Motor neuron (in vitro differentiated cells): ENCODE measurements around the gene KRTAP13-2. TPM values are rescaled to one million over a fixed set of nuclear protein-coding genes. Genes with fewer than 3 reads are reported as not detected.
A peak's percentile ranks its signal among the peaks of the same experiment; 100 is the strongest.

Experiments used
- ATAC-seq, 8 experiments: fragments of 200-7000 bp; cut with Tn5 transposase; replicated peaks in 6 of 8; 2 replicates each; pipeline ENCODE4 v1.8.0; 2021; ENCODE audit warnings: mild to moderate bottlenecking in 8 of 8, moderate library complexity in 8 of 8
- H3K27ac ChIP-seq, 2 donors: fragments of 250-450 bp; sonication (Bioruptor Pico); 2 replicates each; pipeline ENCODE4 v1.9.0; 2021; ENCODE audit warnings: antibody characterized with exemption in 2 of 2, mild to moderate bottlenecking in 2 of 2, moderate library complexity in 1 of 2
- H3K4me1 ChIP-seq, 2 donors: fragments of 250-450 bp; sonication (Bioruptor Pico); replicated peaks in 1 of 2; 2 replicates each; pipeline ENCODE4 v1.6.1; 2021; ENCODE audit warnings: antibody characterized with exemption in 2 of 2, mild to moderate bottlenecking in 2 of 2, moderate library complexity in 1 of 2
- H3K4me3 ChIP-seq, 5 donors: fragments of 250-450 bp; sonication (Bioruptor Pico); 2 replicates each; pipeline ENCODE4 v1.9.0; 2021; ENCODE audit warnings: antibody characterized with exemption in 5 of 5, mild to moderate bottlenecking in 5 of 5, moderate library complexity in 4 of 5
- WGBS, 10 experiments: fragments of 450-650 bp; shearing (Covaris generic); methylation state at CpG; one replicate each; pipeline ENCODE4 v1.0.0; 2022; 5-methylcytosine and 5-hydroxymethylcytosine counted together
- in situ Hi-C, 9 experiments: fragments of 400-800 bp; cut with MboI; loops; one replicate each; pipeline ENCODE4 v1.15.0; 2021; ENCODE audit warnings: low sequenced_read_pairs in 9 of 9, low pct_unique_long_range_greater_than_20kb in 2 of 9; ENCODE audit not compliant: unreplicated experiment in 9 of 9
- total RNA-seq, 8 experiments: library from RNA; unstranded; fragments of 300-600 nt; gene quantifications; 2 replicates each; pipeline versions ENCODE4 v1.2.3 to v1.2.4, GENCODE V29; 2022

The KRTAP13-2 gene, protein sequence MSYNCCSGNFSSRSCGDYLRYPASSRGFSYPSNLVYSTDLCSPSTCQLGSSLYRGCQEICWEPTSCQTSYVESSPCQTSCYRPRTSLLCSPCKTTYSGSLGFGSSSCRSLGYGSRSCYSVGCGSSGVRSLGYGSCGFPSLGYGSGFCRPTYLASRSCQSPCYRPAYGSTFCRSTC
- total RNA-seq, result under 1 TPM in 1 of 8 experiments, not detected in 7; 0.29 TPM

DNA sequence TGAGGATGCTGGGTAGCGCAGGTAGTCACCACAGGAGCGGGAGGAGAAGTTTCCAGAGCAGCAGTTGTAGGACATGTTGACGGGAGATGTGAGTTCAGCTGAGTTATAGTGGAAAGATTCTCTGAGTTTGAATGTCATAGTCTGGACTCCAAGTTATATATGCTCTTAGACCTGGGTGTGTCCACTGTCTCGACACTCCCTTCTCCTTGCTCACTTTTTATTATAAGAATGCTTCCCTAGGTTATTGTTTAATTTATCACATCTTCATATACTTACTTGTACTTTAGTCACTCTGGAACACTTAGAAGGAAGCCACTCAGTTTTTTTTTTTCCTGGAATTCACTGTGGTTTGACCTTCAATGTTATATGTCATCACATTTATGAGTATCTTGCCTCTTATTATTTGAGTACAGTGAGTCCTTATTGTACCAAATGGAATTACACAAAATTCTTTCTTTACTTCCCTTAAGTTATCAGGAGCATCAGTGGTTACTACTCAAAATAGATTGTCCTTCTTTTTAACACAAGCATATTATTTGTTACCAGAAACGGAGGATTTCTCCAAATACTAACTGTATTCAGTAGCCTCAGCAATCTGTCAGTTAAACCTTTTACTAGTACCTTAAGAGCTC is at the start of gene KRTAP13-2:
Gene KRTAP13-2 (minus strand): TSS at position 133 of the 632 bp plus-strand sequence. CDS start 58 bp downstream, at position 75.
- ATAC-seq, result no peak
- H3K27ac ChIP-seq, result no peak within 1 kb of the TSS
- no peak within 1 kb of the TSS for H3K4me3 ChIP-seq
- no peaks in the 10 kb centered on the region for H3K4me1 ChIP-seq
- in situ Hi-C loops, result no loop called here
- 0 to 95% (median 81%) methylated on average over 1 to 5 of the region's 5 CpGs for WGBS, 10 experiments

DNA sequence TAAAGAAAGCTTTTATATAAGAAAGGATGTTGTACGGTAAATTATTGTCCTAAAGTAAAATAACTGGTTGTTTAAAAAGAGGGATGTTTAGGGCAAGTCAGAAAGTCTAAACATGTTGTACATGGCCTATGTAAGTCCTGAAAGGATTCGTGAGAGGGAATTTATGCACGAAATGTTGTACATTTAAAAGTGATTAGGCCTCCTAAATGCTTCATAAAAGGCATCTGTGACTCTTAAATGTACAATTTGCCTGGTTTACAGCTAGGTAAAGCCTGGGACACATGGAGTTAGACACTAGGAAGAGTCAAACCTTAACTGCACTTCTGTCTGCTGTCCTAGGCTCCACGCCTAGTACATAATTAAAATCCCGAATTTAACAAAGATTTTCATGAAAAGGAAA is 43.9 kb upstream of the KRTAP13-2 start:
- H3K27ac ChIP-seq, result no peak overlapping the region
- ATAC-seq, result no peak
- no peaks in the 10 kb centered on the region for H3K4me1 ChIP-seq
- in situ Hi-C loops, result no loop called here
- WGBS, 10 experiments, result 0 to 97% (median 73%) methylated on average over 2 to 5 of the region's 5 CpGs
- H3K4me3 ChIP-seq, result no peak overlapping the region

DNA sequence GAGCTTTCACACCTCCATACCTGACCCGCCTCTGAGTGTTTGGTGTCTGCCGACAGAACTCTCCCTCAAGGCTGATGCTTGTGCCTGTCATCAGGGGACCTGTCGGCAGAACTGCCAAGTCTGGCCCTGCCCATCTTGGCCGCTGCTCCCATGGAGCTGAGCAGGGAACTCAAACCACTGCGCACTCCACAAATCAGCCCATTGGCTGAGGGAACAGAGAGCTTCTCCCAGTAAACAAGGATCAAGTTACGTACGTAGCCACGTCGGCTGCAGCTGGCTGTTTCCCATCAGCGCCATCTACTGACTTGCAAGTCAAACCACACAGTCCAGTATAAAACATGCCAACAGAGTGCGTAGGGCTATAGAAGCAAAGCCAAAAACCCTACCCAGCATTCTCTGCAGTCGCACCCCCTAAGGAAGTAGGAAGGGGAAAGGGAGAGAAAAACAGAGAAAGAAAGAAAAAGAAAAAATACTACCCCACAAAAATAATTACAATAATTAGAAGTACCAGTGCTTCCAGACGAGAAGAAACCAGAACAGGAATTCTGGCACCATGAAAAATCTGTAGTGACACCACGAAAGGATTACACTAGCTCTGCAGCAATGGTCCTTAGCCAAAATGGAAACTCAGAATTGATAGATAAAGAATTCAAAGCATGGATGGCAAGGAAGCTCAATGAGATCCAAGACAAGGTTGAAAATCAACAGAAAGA is 36.9 kb upstream of the KRTAP13-2 start:
- H3K27ac ChIP-seq, result no peak overlapping the region
- 0 to 90% (median 44%) methylated on average over 1 to 11 of the region's 14 CpGs for WGBS, 10 experiments
- no peak overlapping the region for H3K4me3 ChIP-seq
- peak in 5 of 8 experiments; percentile 25 to 100 (median 88) for ATAC-seq
- in situ Hi-C loops, result no loop called here
- no peaks in the 10 kb centered on the region for H3K4me1 ChIP-seq

DNA sequence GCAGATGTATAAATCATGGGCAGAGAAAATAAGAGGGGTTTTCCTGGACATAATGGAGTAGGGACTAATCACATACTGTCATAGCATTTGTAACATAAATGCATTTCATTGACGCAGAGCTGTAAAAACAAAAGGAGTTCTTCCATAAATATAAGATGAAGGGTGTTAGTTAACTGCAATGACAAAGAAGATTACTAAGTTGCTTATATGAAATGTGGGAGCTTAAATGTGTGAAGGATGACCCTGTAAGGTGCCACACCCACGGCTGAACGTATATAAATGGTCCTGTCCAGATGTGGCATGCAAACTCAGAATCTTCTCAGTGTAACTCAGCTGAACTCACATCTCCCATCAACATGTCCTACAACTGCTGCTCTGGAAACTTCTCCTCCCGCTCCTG is 23.7 kb upstream of the KRTAP13-2 start, which contains the start of gene KRTAP13-1:
Gene KRTAP13-1 (plus strand): TSS at position 301 of the 400 bp plus-strand sequence. CDS start 56 bp downstream, at position 357.
- no peak within 1 kb of the TSS for H3K27ac ChIP-seq
- peaks cover 0 to 8% of the 10 kb centered on the region in 2 donors for H3K4me1 ChIP-seq
- in situ Hi-C loops, result no loop called here
- H3K4me3 ChIP-seq, result no peak within 1 kb of the TSS
- 21 to 90% (median 50%) methylated on average over 1 to 4 of the region's 4 CpGs; no CpG with 5 or more reads in 3 of the 10 experiments for WGBS, 10 experiments
- ATAC-seq, result peak in 1 of 8 experiments; percentile 74

DNA sequence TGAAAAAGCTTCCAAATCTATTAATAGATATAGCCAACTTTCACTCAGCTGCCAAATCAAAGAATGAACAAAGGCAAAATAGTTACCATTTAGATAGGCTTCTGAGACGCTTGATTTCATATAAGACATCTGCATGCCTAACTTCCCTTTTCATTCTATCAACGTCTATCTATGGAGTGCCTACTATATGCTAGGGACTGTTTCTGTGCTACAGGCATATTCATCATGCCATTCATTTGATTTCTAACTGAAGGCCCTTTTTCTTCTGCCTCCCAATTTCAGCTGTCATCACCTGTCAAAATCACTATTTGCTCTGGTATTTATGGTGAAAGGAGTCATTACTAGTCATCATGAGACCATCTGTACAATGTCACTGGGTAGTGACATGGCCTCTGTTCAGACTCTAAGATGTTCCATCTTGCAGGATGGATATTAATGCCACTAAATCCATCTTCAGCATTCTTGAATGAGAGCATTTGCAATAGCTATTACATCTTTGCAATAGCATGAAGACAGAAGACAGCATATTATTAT is 19.5 kb upstream of the KRTAP13-2 start:
- Histone ChIP-seq H3K4me3 (no peak overlapping the region), H3K4me1 (peaks cover 0 to 8% of the 10 kb centered on the region in 2 donors), H3K27ac (peak overlapping the region in 1 of 2 donors; percentile 24)
- peak in 5 of 8 experiments; percentile 20 to 95 (median 94) for ATAC-seq
- in situ Hi-C loops, result no loop called here
- 8 to 93% (median 56%) methylated on average over 1 to 2 of the region's 2 CpGs; no CpG with 5 or more reads in 4 of the 10 experiments for WGBS, 10 experiments

DNA sequence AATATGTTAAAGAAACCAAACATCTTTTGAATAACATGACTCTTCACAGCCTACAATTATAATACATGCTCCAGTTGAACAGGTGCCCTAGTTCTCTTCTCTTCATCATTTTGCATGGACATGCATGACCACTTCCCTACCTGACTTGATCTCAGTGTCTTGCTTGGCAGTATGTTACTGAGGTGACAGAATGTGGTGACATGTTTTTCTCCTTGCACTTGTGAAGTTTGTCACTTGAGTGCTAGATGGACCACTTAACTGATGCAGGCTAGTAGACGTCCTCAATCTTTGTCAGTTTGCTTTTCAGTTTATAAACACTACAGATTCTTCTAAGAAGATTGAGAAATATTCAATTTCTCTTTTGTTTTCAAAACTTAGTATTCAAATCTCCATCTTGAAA is 10.1 kb upstream of the KRTAP13-2 start:
- WGBS, 10 experiments, result 0 to 100% (median 60%) methylated on average over 1 of the region's 1 CpG; no CpG with 5 or more reads in 3 of the 10 experiments
- no peaks in the 10 kb centered on the region for H3K4me1 ChIP-seq
- no peak overlapping the region for H3K4me3 ChIP-seq
- no peak for ATAC-seq
- no peak overlapping the region for H3K27ac ChIP-seq
- in situ Hi-C loops, result no loop called here

DNA sequence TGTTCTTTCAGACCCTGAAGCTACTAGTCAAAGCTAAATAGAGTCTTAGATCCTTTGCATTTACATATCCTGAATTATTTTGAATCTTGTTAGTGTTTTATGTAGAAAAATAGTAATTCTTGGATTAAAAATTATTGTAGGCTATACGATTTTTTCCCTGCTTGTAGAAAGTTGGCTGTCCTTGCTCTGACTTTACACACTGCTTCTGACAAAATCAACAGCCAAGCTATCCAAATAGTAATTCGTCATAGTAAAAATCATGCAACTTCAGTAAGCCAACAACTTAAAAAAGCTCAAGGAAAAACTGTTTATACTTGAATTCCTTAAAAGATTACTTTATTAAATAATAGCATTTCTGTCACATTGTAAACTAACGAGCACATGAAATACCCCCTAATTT is 16.2 kb downstream of the KRTAP13-2 start:
- no peak for ATAC-seq
- peaks cover 0 to 4% of the 10 kb centered on the region in 2 donors for H3K4me1 ChIP-seq
- WGBS, 10 experiments, result 3 to 95% (median 69%) methylated on average over 2 to 3 of the region's 3 CpGs; no CpG with 5 or more reads in 1 of the 10 experiments
- H3K4me3 ChIP-seq, result no peak overlapping the region
- in situ Hi-C loops, result no loop called here
- no peak overlapping the region for H3K27ac ChIP-seq

DNA sequence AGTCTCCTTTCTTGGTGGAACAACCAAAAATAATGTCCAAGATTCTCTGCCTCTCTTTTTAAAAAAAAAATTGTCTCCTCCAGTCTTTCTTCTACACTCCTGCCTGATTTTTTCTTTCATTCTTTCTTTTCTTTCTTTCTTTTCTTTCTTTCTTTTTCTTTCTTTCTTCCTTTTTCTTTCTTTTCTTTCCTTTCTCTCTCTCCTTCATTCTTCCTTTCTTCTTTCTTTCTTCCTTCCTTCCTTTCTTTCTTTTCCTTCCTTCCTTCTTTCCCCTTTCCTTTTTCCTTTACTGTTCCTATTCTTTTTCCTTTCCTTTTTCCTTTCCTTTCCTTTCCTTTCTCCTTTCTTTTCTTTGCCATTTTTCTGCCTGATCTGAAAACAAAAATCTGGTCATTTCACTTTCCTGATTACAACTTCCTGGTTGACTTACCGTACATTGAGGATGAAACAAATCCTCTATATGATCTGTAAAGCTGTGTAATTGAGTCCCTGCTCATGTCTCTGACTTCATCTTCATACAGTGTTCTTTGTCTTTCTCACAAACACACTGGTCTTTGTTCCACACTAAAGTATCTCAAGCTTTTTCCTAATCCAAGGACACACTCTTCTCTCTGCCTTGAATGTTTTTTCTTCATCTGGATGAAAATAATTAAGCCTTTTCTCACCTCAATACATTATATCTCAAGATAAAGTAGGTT is 17.6 kb downstream of the KRTAP13-2 start:
- in situ Hi-C loops, result no loop called here
- 0 to 100% (median 83%) methylated on average over 1 of the region's 1 CpG; no CpG with 5 or more reads in 1 of the 10 experiments for WGBS, 10 experiments
- ATAC-seq, result no peak

DNA sequence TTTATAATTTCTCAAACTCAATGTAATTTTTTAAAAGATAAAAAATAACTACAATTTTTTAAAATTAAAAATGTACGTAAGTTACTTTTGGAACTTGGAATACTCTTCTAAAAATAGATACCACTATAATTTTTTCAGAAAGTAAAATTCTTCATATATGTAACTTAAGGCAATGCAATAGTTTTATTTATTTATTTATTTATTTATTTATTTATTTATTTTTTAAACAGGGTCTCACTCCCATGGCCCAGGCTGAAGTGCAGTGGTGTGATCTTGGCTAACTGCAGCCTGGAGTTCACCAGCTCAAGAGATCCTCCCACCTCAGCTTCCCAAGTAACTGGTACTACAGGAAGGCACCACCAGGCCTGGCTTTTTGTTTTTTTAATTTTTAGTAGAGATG is 20.5 kb downstream of the KRTAP13-2 start:
- in situ Hi-C loops, result no loop called here
- ATAC-seq, result no peak
- 56 to 100% (median 90%) methylated on average over 1 of the region's 1 CpG; no CpG with 5 or more reads in 1 of the 10 experiments for WGBS, 10 experiments
- Histone ChIP-seq H3K27ac (no peak overlapping the region), H3K4me1 (peaks cover 6 to 20% of the 10 kb centered on the region in 2 donors), H3K4me3 (no peak overlapping the region)

More for the DNA sequence above, 17.6 kb downstream of the KRTAP13-2 start:
- Histone ChIP-seq H3K4me1 (peaks cover 6 to 16% of the 10 kb centered on the region in 2 donors), H3K4me3 (no peak overlapping the region), H3K27ac (no peak overlapping the region)

DNA sequence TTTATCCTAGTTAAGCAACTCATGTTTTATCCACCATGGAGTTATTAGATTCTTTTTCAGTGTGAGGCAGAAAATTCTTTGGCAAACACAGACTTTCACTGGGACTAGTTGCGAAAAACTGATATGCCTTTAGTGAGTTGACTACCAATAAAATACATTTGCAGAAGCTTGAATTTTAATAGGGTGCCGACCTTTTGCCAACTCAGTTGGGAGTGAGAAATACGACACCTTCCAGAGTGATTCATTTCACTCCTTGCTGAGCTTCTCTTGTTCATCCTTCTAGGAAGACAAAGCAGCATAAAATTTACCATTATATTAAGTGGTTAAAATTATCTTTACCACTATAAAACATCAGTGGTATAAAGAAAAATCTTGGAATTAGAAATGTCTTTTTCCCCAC is 22.5 kb downstream of the KRTAP13-2 start:
- no peak overlapping the region for H3K4me3 ChIP-seq
- 0 to 86% (median 42%) methylated on average over 1 to 3 of the region's 3 CpGs for WGBS, 10 experiments
- no peak overlapping the region for H3K27ac ChIP-seq
- in situ Hi-C loops, result loop anchor here in 1 of 9 experiments (25.0 kb wide), 1 partner anchor 713 kb away; no protein-coding TSS in a partner anchor
- ATAC-seq, result no peak
- peaks cover 6 to 20% of the 10 kb centered on the region in 2 donors for H3K4me1 ChIP-seq

DNA sequence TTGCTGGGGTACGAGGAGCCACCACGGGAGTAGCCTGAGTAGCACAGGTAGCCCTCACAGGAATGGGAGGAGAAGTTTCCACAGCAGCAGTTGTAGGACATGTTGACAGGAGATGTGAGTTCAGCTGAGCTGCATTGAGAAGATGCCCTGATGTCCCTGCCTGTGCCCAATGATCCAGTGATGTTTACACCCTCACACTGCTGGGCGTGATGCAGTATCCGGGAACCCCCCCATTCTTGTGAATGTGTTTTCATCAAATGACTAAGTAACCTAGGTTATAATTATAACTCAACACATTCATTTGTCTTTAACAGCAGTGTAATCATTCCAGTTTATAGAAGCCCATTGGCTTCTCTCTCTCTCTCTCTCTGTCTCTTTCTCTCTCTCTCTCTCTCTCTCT is 23.6 kb downstream of the KRTAP13-2 start, which contains the start of gene KRTAP23-1:
Gene KRTAP23-1 (minus strand): TSS at position 101 of the 400 bp plus-strand sequence. CDS start 0 bp downstream, at position 101.
- ATAC-seq, result peak in 1 of 8 experiments; percentile 42
- Histone ChIP-seq H3K27ac (no peak within 1 kb of the TSS), H3K4me3 (no peak within 1 kb of the TSS), H3K4me1 (peaks cover 6 to 20% of the 10 kb centered on the region in 2 donors)
- WGBS, 10 experiments, result 0 to 100% (median 87%) methylated on average over 1 to 4 of the region's 4 CpGs; no CpG with 5 or more reads in 2 of the 10 experiments
- in situ Hi-C loops, result loop anchor here in 1 of 9 experiments (25.0 kb wide), 1 partner anchor 714 kb away; no protein-coding TSS in a partner anchor

DNA sequence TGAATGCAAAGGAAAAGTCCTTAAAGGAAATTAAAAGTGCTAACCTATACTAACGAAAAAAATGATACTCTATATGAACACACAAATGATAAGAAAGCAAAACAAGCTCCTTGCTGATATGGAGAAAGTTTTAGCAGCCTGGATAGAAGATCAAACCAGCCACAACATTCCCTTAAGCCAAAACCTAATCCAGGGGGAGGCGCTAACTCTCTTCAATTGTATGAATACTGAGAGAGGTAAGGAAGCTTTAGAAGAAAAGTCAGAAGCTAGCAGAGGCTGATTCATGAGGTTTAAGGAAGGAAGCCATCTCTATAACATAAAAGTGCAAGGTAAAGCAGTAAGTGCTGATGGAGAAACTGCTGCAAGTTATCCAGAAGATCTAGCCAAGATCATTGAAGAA is 27.1 kb downstream of the KRTAP13-2 start:
- Histone ChIP-seq H3K4me1 (peaks cover under 1 to 10% of the 10 kb centered on the region in 2 donors), H3K27ac (no peak overlapping the region), H3K4me3 (no peak overlapping the region)
- 0 to 100% (median 82%) methylated on average over 1 to 2 of the region's 2 CpGs; no CpG with 5 or more reads in 1 of the 10 experiments for WGBS, 10 experiments
- no peak for ATAC-seq
- in situ Hi-C loops, result loop anchor here in 1 of 9 experiments (25.0 kb wide), 1 partner anchor 717 kb away; no protein-coding TSS in a partner anchor
